ENCODE data around the gene COLGALT1.
A peak's percentile ranks its signal among the peaks of the same experiment; 100 is the strongest.

The COLGALT1 gene

DNA sequence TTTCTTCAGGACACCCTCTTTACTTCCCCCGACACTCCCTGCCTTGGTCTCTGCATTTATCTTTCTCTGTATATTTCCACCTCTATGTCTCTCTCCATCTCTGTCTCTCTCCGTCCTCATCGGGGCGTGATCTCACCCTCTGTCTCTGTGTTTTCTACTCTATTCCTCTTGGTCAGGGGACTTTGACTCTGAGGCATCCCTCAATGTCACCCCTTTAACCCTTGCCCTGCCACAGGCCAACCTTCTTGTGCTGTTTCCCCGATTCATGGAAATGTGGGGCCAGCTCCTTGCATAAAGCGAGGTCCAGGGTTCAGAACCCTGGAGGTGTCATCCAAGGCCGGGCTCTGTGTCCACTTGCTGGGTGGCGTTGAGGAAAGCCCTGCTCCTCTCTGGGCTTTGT, 46.8 kb downstream of the COLGALT1 start:
- H3K27ac ChIP-seq (ENCODE audit: low read depth, low read length), result no peak overlapping the region
- no peaks in the 10 kb centered on the region for H3K79me2 ChIP-seq (ENCODE audit: control insufficient read depth, low read length)
- peak overlapping the region; percentile 36 for H3K4me2 ChIP-seq (ENCODE audit: low read length)
- peaks cover 10% of the 10 kb centered on the region for H3K27me3 ChIP-seq (ENCODE audit: control insufficient read depth, low read length)
- H3K9me3 ChIP-seq (ENCODE audit: control insufficient read depth, insufficient read depth, low read length), result no peaks in the 10 kb centered on the region
- no peaks in the 10 kb centered on the region for H4K20me1 ChIP-seq (ENCODE audit: control insufficient read depth, insufficient read depth, low read depth, low read length)
- TF ChIP-seq, protein P1, sequence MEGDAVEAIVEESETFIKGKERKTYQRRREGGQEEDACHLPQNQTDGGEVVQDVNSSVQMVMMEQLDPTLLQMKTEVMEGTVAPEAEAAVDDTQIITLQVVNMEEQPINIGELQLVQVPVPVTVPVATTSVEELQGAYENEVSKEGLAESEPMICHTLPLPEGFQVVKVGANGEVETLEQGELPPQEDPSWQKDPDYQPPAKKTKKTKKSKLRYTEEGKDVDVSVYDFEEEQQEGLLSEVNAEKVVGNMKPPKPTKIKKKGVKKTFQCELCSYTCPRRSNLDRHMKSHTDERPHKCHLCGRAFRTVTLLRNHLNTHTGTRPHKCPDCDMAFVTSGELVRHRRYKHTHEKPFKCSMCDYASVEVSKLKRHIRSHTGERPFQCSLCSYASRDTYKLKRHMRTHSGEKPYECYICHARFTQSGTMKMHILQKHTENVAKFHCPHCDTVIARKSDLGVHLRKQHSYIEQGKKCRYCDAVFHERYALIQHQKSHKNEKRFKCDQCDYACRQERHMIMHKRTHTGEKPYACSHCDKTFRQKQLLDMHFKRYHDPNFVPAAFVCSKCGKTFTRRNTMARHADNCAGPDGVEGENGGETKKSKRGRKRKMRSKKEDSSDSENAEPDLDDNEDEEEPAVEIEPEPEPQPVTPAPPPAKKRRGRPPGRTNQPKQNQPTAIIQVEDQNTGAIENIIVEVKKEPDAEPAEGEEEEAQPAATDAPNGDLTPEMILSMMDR (IDR thresholded peaks at IDR 0.05; ENCODE audit: low read depth, low read length, poor library complexity, severe bottlenecking), result no peak
- TF ChIP-seq EZH2phosphoT487 (IDR thresholded peaks at IDR 0.05; ENCODE audit: borderline replicate concordance, low read length), result no peak
- peaks cover 15% of the 10 kb centered on the region for H3F3A ChIP-seq (ENCODE audit: control insufficient read depth, insufficient read depth)
- no peaks in the 10 kb centered on the region for H3K36me3 ChIP-seq (ENCODE audit: control insufficient read depth, low read length)
- H3K4me3 ChIP-seq (ENCODE audit: low read length), result peak overlapping the region; percentile 51
- peaks cover 39% of the 10 kb centered on the region for H3K4me1 ChIP-seq (ENCODE audit: control insufficient read depth, low read length)
- H3K9me2 ChIP-seq (replicated peaks; ENCODE audit: control insufficient read depth, low read length), result no peaks in the 10 kb centered on the region

- H3K4me3 ChIP-seq (ENCODE audit: low read length), result no peak overlapping the region
- peaks cover 15% of the 10 kb centered on the region for H3F3A ChIP-seq (ENCODE audit: control insufficient read depth, insufficient read depth)
- no peaks in the 10 kb centered on the region for H3K9me3 ChIP-seq (ENCODE audit: control insufficient read depth, insufficient read depth, low read length)
- H3K27ac ChIP-seq (ENCODE audit: low read depth, low read length), result no peak overlapping the region
- TF ChIP-seq EZH2phosphoT487 (IDR thresholded peaks at IDR 0.05; ENCODE audit: borderline replicate concordance, low read length), result no peak
- TF ChIP-seq, protein P1 (IDR thresholded peaks at IDR 0.05; ENCODE audit: low read depth, low read length, poor library complexity, severe bottlenecking), result no peak
- no peaks in the 10 kb centered on the region for H3K36me3 ChIP-seq (ENCODE audit: control insufficient read depth, low read length)
- peaks cover 39% of the 10 kb centered on the region for H3K4me1 ChIP-seq (ENCODE audit: control insufficient read depth, low read length)
- H3K27me3 ChIP-seq (ENCODE audit: control insufficient read depth, low read length), result peaks cover 10% of the 10 kb centered on the region
- no peak overlapping the region for H3K4me2 ChIP-seq (ENCODE audit: low read length)
- no peaks in the 10 kb centered on the region for H4K20me1 ChIP-seq (ENCODE audit: control insufficient read depth, insufficient read depth, low read depth, low read length)
- no peaks in the 10 kb centered on the region for H3K79me2 ChIP-seq (ENCODE audit: control insufficient read depth, low read length)
- H3K9me2 ChIP-seq (replicated peaks; ENCODE audit: control insufficient read depth, low read length), result no peaks in the 10 kb centered on the region
Observed at GRCh38 chr19:17602872-17603510, 47.5 kb downstream of the COLGALT1 start.

GRCh38 chr19:17604372-17605025, 49.0 kb downstream of the COLGALT1 start:
- Histone ChIP-seq H3K27me3 (ENCODE audit: control insufficient read depth, low read length) (peaks cover 10% of the 10 kb centered on the region), H3K36me3 (ENCODE audit: control insufficient read depth, low read length) (no peaks in the 10 kb centered on the region), H4K20me1 (ENCODE audit: control insufficient read depth, insufficient read depth, low read depth, low read length) (no peaks in the 10 kb centered on the region), H3K9me3 (ENCODE audit: control insufficient read depth, insufficient read depth, low read length) (no peaks in the 10 kb centered on the region), H3K27ac (ENCODE audit: low read depth, low read length) (no peak overlapping the region), H3K9me2 (replicated peaks; ENCODE audit: control insufficient read depth, low read length) (no peaks in the 10 kb centered on the region), H3K4me3 (ENCODE audit: low read length) (no peak overlapping the region), H3K79me2 (ENCODE audit: control insufficient read depth, low read length) (no peaks in the 10 kb centered on the region), H3K4me2 (ENCODE audit: low read length) (no peak overlapping the region), H3F3A (ENCODE audit: control insufficient read depth, insufficient read depth) (peaks cover 15% of the 10 kb centered on the region), H3K4me1 (ENCODE audit: control insufficient read depth, low read length) (peaks cover 32% of the 10 kb centered on the region)
- TF ChIP-seq EZH2phosphoT487 (IDR thresholded peaks at IDR 0.05; ENCODE audit: borderline replicate concordance, low read length), result no peak
- TF ChIP-seq, protein P1 (IDR thresholded peaks at IDR 0.05; ENCODE audit: low read depth, low read length, poor library complexity, severe bottlenecking), result no peak
